Measurements from ENCODE around the gene RNF224. TPM values are rescaled to one million over a fixed set of nuclear protein-coding genes. Genes with fewer than 3 reads are reported as not detected.

The RNF224 gene
- under 1 TPM in 1 of 4 donors, not detected in 3; 0.21 TPM for total RNA-seq

- peaks cover 0 to 8% of the 10 kb centered on the region in 2 donors for H3K4me1 ChIP-seq
- H3K4me3 ChIP-seq: no peak within 1 kb of the TSS
- H3K36me3 ChIP-seq: no peaks in the 10 kb centered on the region
- no peaks in the 10 kb centered on the region for H3K9me3 ChIP-seq
- intact Hi-C loops (cut with DNase I; ENCODE audit: low total_unique reads): loop anchor here (10.0 kb wide), 1 partner anchor 112 kb away; the partner anchor contains the start of gene DPP7
- peak; percentile 56 to 66 for DNase-seq
- TF ChIP-seq POLR2A (IDR thresholded peaks at IDR 0.05) (peak in 1 of 2 donors; percentile 14), CTCF (IDR thresholded peaks at IDR 0.05) (peak; percentile 62 to 87 (median 80))
- H3K27ac ChIP-seq: no peak within 1 kb of the TSS
- H3K27me3 ChIP-seq: peaks cover 9 to 24% of the 10 kb centered on the region in 2 donors
Observed at GRCh38 chr9:137227054-137227852, at the start of gene RNF224. Gene RNF224, plus strand, starts transcription at chr9:137227502. Its CDS starts 834 bp downstream, at chr9:137228336.

GRCh38 chr9:137178201-137178938 lies 48.9 kb upstream of the RNF224 start:
- H3K27me3 ChIP-seq: no peaks in the 10 kb centered on the region
- DNase-seq: no peak
- no peaks in the 10 kb centered on the region for H3K4me1 ChIP-seq
- no peaks in the 10 kb centered on the region for H3K9me3 ChIP-seq
- H3K27ac ChIP-seq: no peak overlapping the region
- intact Hi-C loops (cut with DNase I; ENCODE audit: low total_unique reads): no loop called here
- H3K4me3 ChIP-seq: no peak overlapping the region
- TF ChIP-seq CTCF (IDR thresholded peaks at IDR 0.05) (no peak), POLR2A (IDR thresholded peaks at IDR 0.05) (no peak)
- H3K36me3 ChIP-seq: no peaks in the 10 kb centered on the region

GRCh38 chr9:137178939-137179630 lies 48.2 kb upstream of the RNF224 start:
- Histone ChIP-seq H3K9me3 (no peaks in the 10 kb centered on the region), H3K27ac (no peak overlapping the region), H3K36me3 (no peaks in the 10 kb centered on the region), H3K4me3 (no peak overlapping the region), H3K4me1 (no peaks in the 10 kb centered on the region), H3K27me3 (no peaks in the 10 kb centered on the region)
- DNase-seq: no peak
- TF ChIP-seq CTCF (IDR thresholded peaks at IDR 0.05): no peak
- no peak for TF ChIP-seq POLR2A (IDR thresholded peaks at IDR 0.05)
- intact Hi-C loops (cut with DNase I; ENCODE audit: low total_unique reads): no loop called here

- intact Hi-C loops (cut with DNase I; ENCODE audit: low total_unique reads): no loop called here
- no peaks in the 10 kb centered on the region for H3K4me1 ChIP-seq
Observed at GRCh38 chr9:137179761-137180160, 47.5 kb upstream of the RNF224 start.

More at GRCh38 chr9:137179761-137180160, 47.5 kb upstream of the RNF224 start:
- Histone ChIP-seq H3K27me3 (no peaks in the 10 kb centered on the region), H3K36me3 (no peaks in the 10 kb centered on the region), H3K4me3 (no peak overlapping the region), H3K9me3 (no peaks in the 10 kb centered on the region), H3K27ac (no peak overlapping the region)
- TF ChIP-seq POLR2A (IDR thresholded peaks at IDR 0.05) (no peak), CTCF (IDR thresholded peaks at IDR 0.05) (no peak)
- no peak for DNase-seq
